ENCODE results near the gene PABPN1.

The PABPN1 gene

DNA sequence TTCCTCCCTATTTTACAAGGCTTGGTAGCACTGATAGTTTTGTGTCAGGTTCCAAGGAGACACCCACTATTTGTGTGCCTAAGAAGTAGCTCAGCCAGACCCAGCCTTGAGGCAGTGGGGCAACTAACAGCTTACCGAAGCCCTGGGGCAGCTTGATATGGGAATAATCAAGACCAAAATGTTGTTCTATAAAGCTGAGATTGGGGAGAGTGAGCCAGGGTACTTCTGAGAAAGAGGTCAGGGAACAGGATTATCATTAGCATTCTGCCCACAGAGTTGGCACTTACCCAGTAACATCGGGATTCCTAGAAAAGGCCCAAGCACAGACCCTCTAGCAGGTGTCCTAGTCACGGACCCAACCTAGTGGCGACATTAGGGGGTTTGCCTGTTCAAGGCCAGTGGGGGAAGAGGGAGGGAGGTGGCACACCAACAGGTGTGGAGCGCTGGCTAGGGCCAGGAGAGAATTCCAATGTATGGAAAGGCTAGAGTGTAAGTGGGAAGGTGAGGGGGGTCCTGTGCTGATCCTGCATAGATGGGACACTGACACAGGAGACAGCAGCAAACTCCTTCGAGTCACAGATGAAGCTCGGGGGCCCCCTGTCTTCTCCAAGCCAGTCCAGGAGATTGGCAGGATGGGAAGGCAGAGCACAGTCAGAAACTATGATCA, 23.5 kb upstream of the PABPN1 start:
- H3K4me1 Mint-ChIP-seq (ENCODE audit: low read depth) = peaks cover 28% of the 10 kb centered on the region
- peak overlapping the region; percentile 28 for H3K27ac Mint-ChIP-seq
- peaks cover 18% of the 10 kb centered on the region for H3K36me3 Mint-ChIP-seq (ENCODE audit: low read depth)
- H3K27me3 Mint-ChIP-seq = no peaks in the 10 kb centered on the region
- H3K4me3 Mint-ChIP-seq = no peak overlapping the region
- H3K9me3 Mint-ChIP-seq = no peaks in the 10 kb centered on the region

- peaks cover 18% of the 10 kb centered on the region for H3K36me3 Mint-ChIP-seq (ENCODE audit: low read depth)
- H3K4me3 Mint-ChIP-seq = peak overlapping the region; percentile 89
- no peaks in the 10 kb centered on the region for H3K9me3 Mint-ChIP-seq
- H3K4me1 Mint-ChIP-seq (ENCODE audit: low read depth) = peaks cover 33% of the 10 kb centered on the region
- H3K27ac Mint-ChIP-seq = no peak overlapping the region
- no peaks in the 10 kb centered on the region for H3K27me3 Mint-ChIP-seq
Measured at GRCh38 chr14:23299211-23299957, 21.9 kb upstream of the PABPN1 start.

GRCh38 chr14:23299986-23300686, 21.1 kb upstream of the PABPN1 start:
- Mint-ChIP-seq H3K4me3 (peak overlapping the region; percentile 89), H3K9me3 (no peaks in the 10 kb centered on the region), H3K27ac (peak overlapping the region; percentile 95), H3K4me1 (ENCODE audit: low read depth) (peaks cover 27% of the 10 kb centered on the region), H3K36me3 (ENCODE audit: low read depth) (peaks cover 17% of the 10 kb centered on the region), H3K27me3 (no peaks in the 10 kb centered on the region)

DNA sequence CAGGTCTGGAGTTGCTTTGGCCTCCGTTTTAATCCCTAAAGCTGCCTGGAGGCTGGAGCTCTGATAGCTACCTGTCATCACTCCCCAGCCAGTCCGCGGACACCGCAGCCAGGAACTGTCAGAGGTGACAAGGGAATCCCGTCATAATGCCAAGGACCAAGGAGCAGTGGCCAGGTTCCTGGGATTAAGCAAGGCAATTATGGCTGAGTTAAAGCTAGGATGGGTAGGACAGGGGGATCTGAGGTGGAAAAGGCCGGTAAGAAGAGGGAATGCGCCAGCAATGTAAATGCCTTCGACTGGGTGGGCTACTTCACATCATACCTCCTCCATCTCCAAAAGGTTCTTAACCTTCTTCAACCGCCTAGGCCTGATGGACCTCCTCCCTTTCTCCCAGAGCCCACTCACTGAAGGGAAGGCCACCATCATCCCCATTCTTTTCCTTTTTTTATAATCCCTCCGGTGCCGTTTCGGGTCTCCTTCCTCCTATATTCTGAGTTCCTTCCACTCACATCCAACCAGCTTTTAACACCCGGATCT, 20.5 kb upstream of the PABPN1 start:
- Mint-ChIP-seq H3K36me3 (ENCODE audit: low read depth) (peaks cover 13% of the 10 kb centered on the region), H3K9me3 (no peaks in the 10 kb centered on the region), H3K27ac (peak overlapping the region; percentile 95), H3K4me3 (peak overlapping the region; percentile 89), H3K4me1 (ENCODE audit: low read depth) (peaks cover 23% of the 10 kb centered on the region), H3K27me3 (peaks cover under 1% of the 10 kb centered on the region)

GRCh38 chr14:23301288-23301968, 19.8 kb upstream of the PABPN1 start:
- peak overlapping the region; percentile 100 for H3K4me3 Mint-ChIP-seq
- H3K4me1 Mint-ChIP-seq (ENCODE audit: low read depth) = peaks cover 28% of the 10 kb centered on the region
- peaks cover 13% of the 10 kb centered on the region for H3K36me3 Mint-ChIP-seq (ENCODE audit: low read depth)
- peaks cover 7% of the 10 kb centered on the region for H3K27me3 Mint-ChIP-seq
- no peaks in the 10 kb centered on the region for H3K9me3 Mint-ChIP-seq
- H3K27ac Mint-ChIP-seq = peak overlapping the region; percentile 95

DNA sequence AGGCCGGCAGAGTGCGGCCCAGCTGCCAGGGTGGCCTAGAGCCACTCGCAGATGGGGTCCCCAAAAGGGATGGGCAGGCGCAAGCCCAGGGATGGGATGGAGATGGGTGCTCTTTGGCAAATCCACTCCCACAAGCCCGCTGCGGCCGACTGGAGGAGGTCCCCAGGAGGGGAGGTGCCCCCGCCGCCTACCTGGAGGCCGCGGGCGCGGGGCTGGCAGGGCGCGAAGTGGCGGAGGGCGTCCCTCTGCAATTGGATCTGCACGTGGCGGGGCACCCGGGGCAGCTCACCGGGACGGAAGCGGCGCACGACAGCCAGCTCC, 19.3 kb upstream of the PABPN1 start:
- Mint-ChIP-seq H3K27ac (peak overlapping the region; percentile 94), H3K4me3 (peak overlapping the region; percentile 100), H3K9me3 (no peaks in the 10 kb centered on the region), H3K27me3 (peaks cover 8% of the 10 kb centered on the region), H3K4me1 (ENCODE audit: low read depth) (peaks cover 28% of the 10 kb centered on the region), H3K36me3 (ENCODE audit: low read depth) (peaks cover 13% of the 10 kb centered on the region)

DNA sequence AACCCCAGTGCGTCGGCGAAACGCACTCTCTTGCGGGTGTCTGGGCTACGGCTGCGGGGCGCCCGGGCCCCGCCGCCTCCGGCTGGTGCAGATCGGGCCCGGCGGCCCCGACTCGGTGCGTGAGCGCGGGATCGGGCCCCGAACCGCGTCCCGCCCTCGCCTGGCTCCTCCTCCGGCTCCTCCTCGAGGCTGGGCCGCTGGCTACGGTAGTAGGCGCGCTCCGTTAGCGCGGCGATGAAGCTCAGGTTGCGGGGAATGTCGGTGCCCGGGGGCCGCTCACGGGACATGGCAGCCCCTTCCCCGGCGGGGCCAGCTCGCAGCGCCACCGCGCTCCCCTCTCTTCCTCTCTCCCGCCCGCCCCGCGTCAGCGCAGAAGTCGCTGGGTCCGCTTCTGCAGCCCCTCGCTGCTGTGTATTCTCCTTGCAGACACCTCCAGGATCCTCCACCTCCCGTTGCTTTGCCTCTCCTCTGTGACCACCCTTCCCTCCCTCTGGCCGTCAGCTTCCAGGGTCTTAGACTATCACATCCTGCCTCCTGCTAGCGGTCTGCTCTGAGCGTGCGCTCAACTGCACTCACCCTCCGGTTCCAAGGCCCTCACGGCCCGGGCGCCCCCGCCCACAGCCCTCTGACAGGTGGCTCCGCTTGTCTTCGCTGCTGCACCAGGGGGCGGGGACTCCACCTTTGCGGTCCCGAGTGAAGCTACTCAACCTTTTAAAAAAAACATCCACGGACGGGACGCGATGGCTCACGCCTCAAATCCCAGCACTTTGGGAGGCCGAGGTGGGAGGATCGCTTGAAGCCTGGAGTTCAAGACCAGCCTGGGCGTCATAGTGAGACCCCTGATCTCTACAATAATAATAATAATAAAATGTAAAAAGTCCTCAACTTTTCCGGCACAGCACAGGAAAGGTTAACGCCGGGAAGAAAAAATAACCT, 18.7 kb upstream of the PABPN1 start, which contains the start of gene PPP1R3E:
Gene PPP1R3E (minus strand): TSS at position 570 of the 936 bp plus-strand sequence. CDS start 283 bp downstream, at position 287.
- peak within 1 kb of the TSS; percentile 100 for H3K4me3 Mint-ChIP-seq
- H3K27ac Mint-ChIP-seq = peak within 1 kb of the TSS; percentile 100
- H3K27me3 Mint-ChIP-seq = peaks cover 14% of the 10 kb centered on the region
- peaks cover 28% of the 10 kb centered on the region for H3K4me1 Mint-ChIP-seq (ENCODE audit: low read depth)
- no peaks in the 10 kb centered on the region for H3K9me3 Mint-ChIP-seq
- H3K36me3 Mint-ChIP-seq (ENCODE audit: low read depth) = peaks cover 8% of the 10 kb centered on the region

DNA sequence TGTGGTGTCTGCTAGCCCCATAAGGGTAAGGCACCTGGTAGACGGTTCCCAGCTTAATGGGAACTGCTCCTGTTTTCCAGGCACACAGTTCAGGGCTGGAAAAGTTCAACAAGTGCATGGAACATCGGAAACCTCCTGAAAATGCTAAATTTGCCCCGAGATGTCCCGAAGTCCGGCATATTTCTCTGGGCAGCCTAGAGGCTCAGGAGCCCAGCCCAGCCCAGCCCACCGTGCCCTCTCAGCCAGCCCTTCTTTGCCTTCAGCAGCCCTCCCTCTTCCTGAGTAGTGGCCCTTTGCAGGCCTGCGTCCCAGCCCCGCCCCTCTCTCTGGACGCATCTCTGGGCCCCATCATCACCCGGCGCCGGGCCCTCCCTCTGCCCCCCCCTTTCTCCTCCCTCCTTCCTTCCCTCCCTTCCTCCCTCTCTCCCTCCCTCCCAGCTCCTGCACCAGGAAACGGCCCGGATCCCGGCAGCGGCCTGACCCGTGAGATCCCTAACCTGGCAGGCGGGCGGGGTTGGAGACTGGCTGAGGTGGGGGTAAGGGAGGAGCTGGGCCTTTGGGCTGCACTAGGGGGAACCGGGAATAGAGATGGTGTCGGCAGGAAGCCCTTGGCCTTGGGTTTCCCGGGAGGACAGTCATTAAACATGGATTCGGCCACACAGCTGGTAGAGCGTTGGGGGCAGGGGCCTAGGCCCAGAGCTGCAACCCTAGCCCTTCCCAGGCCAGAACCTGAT, 14.7 kb upstream of the PABPN1 start, which contains the start of gene BCL2L2:
Gene BCL2L2 (plus strand): TSS at position 422 of the 734 bp plus-strand sequence. CDS start 935 bp downstream, outside the sequence.
- Mint-ChIP-seq H3K36me3 (ENCODE audit: low read depth) (no peaks in the 10 kb centered on the region), H3K27ac (no peak within 1 kb of the TSS), H3K4me1 (ENCODE audit: low read depth) (peaks cover 20% of the 10 kb centered on the region), H3K9me3 (no peaks in the 10 kb centered on the region), H3K27me3 (peaks cover 22% of the 10 kb centered on the region), H3K4me3 (peak within 1 kb of the TSS; percentile 61)

DNA sequence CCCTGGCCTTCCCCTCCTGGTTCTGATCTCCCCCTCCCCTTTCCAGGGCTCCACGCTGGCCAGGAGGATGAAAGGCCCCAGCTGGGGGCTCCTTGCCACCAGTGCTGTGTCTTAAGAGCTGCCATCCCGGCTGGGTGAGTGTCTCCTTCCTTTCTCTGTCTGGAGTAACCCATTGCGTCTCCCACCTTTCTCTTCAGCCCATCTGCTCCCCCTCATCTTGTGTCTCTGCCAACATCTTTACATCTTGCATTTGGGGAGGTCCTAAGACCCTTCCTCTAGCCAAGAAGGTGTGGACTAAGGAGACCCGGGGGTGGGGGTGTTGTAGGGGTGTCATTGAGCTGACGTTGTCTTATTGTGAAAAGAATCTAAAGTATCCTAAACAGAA, 14.1 kb upstream of the PABPN1 start:
- Mint-ChIP-seq H3K4me3 (peak overlapping the region; percentile 61), H3K27me3 (peaks cover 22% of the 10 kb centered on the region), H3K27ac (no peak overlapping the region), H3K4me1 (ENCODE audit: low read depth) (peaks cover 20% of the 10 kb centered on the region), H3K9me3 (no peaks in the 10 kb centered on the region), H3K36me3 (ENCODE audit: low read depth) (no peaks in the 10 kb centered on the region)

GRCh38 chr14:23307687-23308644, 13.3 kb upstream of the PABPN1 start:
- Mint-ChIP-seq H3K9me3 (no peaks in the 10 kb centered on the region), H3K36me3 (ENCODE audit: low read depth) (no peaks in the 10 kb centered on the region), H3K4me3 (no peak overlapping the region), H3K4me1 (ENCODE audit: low read depth) (peaks cover 15% of the 10 kb centered on the region), H3K27ac (no peak overlapping the region), H3K27me3 (peaks cover 22% of the 10 kb centered on the region)

DNA sequence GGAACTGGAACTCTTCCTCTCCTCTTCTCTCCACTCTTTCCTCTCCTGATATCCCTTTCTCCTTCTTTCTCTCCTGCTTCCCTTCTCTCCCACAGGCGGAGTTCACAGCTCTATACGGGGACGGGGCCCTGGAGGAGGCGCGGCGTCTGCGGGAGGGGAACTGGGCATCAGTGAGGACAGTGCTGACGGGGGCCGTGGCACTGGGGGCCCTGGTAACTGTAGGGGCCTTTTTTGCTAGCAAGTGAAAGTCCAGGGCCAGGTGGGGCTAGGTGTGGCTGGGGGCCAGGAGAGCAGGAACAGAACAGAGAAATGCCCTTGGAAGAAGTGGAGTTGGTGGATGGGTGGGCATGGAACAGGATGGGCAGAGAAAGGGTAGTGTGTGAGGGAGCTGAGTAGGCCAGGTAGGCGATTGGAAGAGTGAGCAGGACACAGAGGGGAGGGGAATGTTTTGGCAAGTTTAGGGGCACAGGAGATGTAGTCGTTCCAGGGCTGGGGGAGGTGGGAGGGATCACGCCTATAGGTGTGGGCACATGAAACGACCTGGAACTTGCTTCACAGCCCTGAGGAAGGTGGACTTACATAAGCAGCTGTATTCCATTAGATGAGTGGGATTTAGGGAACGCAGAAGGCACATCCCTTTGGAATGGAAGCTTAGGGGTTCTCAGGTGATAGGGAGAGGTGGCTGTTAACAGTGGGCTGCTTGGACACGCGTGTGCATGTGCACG, 12.4 kb upstream of the PABPN1 start:
- peaks cover 10% of the 10 kb centered on the region for H3K4me1 Mint-ChIP-seq (ENCODE audit: low read depth)
- H3K36me3 Mint-ChIP-seq (ENCODE audit: low read depth) = no peaks in the 10 kb centered on the region
- peaks cover 22% of the 10 kb centered on the region for H3K27me3 Mint-ChIP-seq
- H3K27ac Mint-ChIP-seq = no peak overlapping the region
- no peaks in the 10 kb centered on the region for H3K9me3 Mint-ChIP-seq
- H3K4me3 Mint-ChIP-seq = no peak overlapping the region

- Mint-ChIP-seq H3K4me1 (ENCODE audit: low read depth) (peaks cover 10% of the 10 kb centered on the region), H3K27ac (no peak overlapping the region)
Measured at GRCh38 chr14:23310546-23310945, 10.7 kb upstream of the PABPN1 start.

More at GRCh38 chr14:23310546-23310945, 10.7 kb upstream of the PABPN1 start:
- peaks cover 22% of the 10 kb centered on the region for H3K27me3 Mint-ChIP-seq
- no peak overlapping the region for H3K4me3 Mint-ChIP-seq
- no peaks in the 10 kb centered on the region for H3K36me3 Mint-ChIP-seq (ENCODE audit: low read depth)
- no peaks in the 10 kb centered on the region for H3K9me3 Mint-ChIP-seq
